ELF-1 (cell line): ENCODE results near the gene CLMN.
"Not testable (repeated sequence)": the region's sequence is repeated elsewhere in the genome, so short reads cannot be mapped to it uniquely, and the experiment has no call there.

ENCODE experiments used
- DNase-seq: peaks from one replicate; pipeline ENCODE4 v3.0.0-alpha.2; 2016; ENCODE audit warnings: low read depth, low spot score

The CLMN gene

DNA sequence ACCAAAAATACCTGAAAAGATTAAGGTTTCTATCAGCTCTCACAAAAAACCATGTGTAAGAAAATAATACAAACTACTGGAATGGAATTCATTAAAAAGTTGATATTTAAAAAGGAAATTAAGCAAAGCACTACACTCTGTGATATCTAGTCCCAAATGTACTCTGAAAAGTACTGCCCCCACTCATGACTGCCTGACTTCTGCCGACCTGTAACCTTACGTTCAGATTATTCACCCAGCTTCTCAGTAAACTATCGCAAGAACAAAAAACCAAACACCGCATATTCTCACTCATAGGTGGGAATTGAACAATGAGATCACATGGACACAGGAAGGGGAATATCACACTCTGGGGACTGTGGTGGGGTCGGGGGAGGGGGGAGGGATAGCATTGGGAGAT, 181.3 kb downstream of the CLMN start:
- DNase-seq = not testable (repeated sequence)

DNA sequence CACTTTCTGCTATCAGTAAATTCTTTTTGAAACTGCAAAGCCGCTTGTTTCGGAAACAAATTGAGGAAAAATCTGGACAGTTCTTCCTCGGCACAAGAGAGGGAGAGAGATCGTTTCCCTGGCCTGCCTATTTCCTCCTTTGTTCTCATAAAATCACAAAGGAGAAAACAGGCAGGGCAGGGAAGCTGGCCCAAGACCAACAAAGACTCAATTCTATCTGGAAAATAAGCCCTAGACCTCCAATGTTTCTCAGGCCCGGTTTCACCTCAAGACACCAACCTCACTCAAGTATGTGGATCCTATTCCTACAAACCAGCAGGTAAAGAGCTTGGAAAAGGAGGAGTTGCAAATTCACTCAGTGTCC, 181.9 kb downstream of the CLMN start:
- peak; percentile 16 for DNase-seq

DNA sequence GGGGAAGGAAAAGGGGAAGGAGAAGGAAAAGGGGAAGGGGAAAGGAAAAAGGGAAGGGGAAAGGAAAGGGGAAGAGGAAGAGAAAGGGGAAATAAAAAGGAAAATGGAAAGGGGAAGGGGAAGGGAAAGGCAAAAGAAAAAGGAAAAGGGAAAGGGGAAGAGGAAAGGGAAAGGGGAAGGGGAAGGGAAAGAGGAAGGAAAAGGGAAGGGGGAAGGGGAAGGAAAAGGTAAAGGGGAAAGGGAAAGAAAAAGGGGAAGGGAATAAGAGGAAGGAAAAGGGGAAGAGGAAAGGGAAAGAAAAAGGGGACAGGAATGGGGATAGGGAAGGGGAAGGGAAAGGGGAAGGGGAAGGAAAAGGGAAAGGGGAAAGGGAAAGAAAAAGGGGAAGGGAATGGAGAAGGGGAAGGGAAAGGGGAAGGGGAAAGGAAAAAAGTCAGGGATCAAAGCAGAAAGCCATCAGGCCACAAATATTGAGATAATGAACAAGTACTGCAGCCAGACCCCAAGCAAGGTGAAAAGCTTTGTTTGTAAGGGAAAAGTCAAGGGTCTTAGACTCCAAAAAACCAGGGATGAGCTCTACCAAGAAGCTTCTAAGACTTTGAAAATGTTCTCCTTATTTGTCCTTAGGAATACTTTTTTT, 182.4 kb downstream of the CLMN start:
- DNase-seq = no peak

DNA sequence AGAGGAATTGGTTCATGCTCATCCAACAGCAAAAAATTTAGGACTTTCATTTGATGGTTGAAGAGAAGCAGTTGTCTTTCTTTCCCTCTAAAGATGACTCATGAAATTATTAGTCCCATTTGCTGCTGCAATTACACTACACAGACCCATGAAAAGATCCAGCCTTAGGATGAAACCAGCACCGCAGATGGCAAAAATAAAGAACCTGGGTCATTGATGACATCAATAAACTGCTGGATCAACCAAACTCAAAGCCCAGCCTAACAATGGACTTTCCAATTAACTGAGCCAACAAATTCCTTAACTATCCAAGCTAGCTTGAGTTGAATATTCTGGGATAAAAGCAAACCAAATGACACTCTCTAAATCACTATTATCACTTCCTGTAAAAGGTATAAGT, 183.1 kb downstream of the CLMN start:
- no peak for DNase-seq

DNA sequence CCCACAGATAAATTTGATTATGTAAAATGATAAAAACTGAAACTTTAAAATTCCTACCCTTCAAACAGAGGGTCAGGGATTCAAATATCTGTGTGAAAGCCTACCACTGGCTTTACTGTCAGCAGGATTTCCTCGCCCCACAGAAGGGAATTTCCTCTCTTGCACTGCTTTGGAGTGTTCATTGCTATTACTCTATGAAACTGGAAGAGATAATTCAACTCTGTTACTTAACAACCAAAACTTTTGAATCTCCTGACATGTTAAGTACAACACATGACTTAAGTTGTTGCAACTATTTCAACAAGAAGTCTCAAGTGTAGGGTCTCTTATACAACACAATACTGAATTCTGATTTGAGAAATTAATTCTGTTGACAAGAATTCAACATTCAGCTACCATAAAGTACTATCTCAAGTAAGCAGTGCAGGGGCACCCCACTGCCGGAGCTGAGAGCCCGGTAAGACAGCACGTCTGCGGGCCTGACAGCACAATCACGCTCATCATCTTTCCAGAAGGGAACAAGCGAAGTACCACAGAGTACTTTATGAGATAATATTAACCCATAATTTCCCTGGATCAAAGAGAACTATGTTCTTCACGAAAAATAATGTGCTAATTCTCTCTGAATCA, 185.3 kb downstream of the CLMN start:
- DNase-seq = no peak

DNA sequence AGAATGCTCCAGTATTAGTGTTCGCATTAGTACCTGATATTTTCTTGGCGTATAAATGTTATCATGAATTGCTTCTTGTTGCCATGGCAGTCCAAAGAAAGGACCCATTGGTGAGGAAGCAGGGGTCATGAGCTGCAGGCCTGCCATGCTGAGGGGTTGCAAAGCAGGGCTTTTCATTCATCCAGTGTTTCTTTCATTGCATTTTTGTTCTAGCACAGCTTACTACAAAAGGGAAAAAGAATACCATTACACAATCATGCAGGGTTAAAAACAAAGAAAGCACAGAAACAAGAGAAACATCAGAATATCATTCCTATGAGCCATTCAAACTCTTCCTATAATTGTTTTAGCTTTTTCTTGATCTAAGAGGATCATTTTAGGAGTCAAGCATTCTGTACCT, 186.4 kb downstream of the CLMN start:
- DNase-seq = no peak

DNA sequence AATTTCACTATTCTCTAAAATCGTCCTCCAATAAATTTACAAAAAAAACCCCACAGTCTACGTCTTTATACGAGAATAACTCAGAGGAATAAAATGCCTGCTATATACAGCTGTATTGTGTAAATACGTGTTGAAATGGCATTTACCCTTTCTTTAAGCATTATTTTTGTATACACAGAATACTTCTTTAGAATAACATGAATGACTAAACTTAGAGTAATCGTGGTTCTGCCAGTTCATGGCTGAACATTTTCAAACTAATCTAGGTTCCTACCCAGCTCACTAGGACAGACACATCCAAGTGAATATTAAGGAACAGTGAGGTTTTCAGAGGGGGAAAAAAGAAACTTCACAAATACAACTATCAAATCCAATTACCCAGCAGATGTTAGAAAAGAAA, 186.9 kb downstream of the CLMN start:
- DNase-seq = no peak
